Peyer's patch (tissue), 4 donors: Measurements from ENCODE around the gene ANKS1A. TPM values are rescaled to one million over a fixed set of nuclear protein-coding genes. Genes with fewer than 3 reads are reported as not detected.

Experiments
- DNase-seq, 3 donors: peaks; one replicate each; pipeline ENCODE4 v3.0.0-alpha.2; 2017 to 2019
- H3K27ac ChIP-seq, 4 donors: fragments of 200-600 bp; sonication (generic); one replicate each; pipeline ENCODE4 v1.5.1; 2016 to 2019
- H3K27me3 ChIP-seq, 2 donors: fragments of 200-600 bp; sonication (generic); one replicate each; pipeline ENCODE4 v1.5.1; 2019
- H3K36me3 ChIP-seq, 3 donors: fragments of 200-600 bp; sonication (generic); one replicate each; pipeline ENCODE4 v1.5.1; 2016 to 2019
- H3K4me1 ChIP-seq, 4 donors: fragments of 200-600 bp; sonication (generic); one replicate each; pipeline ENCODE4 v1.5.1; 2016 to 2019
- H3K4me3 ChIP-seq, 4 donors: fragments of 200-600 bp; sonication (generic); 1 replicate in 3 of 4; 2 replicates in 1 of 4; pipeline ENCODE4 v1.5.1; 2016 to 2019; ENCODE audit warnings: mild to moderate bottlenecking in 1 of 4
- H3K9me3 ChIP-seq, 4 donors: fragments of 200-600 bp; sonication (generic); one replicate each; pipeline ENCODE4 v1.5.1; 2016 to 2019; ENCODE audit warnings: mild to moderate bottlenecking in 1 of 4
- CTCF ChIP-seq, 6 experiments: fragments of 450-650 bp in 4 of 6; fragments of 200-600 bp in 2 of 6; sonication (generic) in 1 of 6; IDR thresholded peaks; one replicate each; pipeline ENCODE4 v1.5.1; 2017 to 2019; ENCODE audit warnings: antibody characterized with exemption in 6 of 6, mild to moderate bottlenecking in 3 of 6, moderate library complexity in 1 of 6
- POLR2A ChIP-seq, 2 donors: fragments of 450-650 bp; IDR thresholded peaks; one replicate each; pipeline ENCODE4 v1.5.1; 2017; ENCODE audit warnings: antibody characterized with exemption in 2 of 2, mild to moderate bottlenecking in 2 of 2, moderate library complexity in 2 of 2
- total RNA-seq, 4 donors: library from RNA; depleted of rRNA; stranded (reverse); fragments of >200 nt; gene quantifications; one replicate each; pipeline ENCODE4 v1.1.0, GENCODE V29; 2016

The ANKS1A gene
- total RNA-seq, 4 donors from 2014 or later: 24.3 to 42.1 (median 31.9) TPM

- TF ChIP-seq POLR2A (IDR thresholded peaks at IDR 0.05) (no peak), CTCF (IDR thresholded peaks at IDR 0.05) (no peak)
Observed at GRCh38 chr6:35072051-35072697, 183.1 kb downstream of the ANKS1A start.

GRCh38 chr6:35072698-35073055 is 183.6 kb downstream of the ANKS1A start:
- Histone ChIP-seq H3K27me3 (no peaks in the 10 kb centered on the region), H3K27ac (no peak overlapping the region), H3K4me1 (no peaks in the 10 kb centered on the region), H3K4me3 (no peak overlapping the region), H3K9me3 (no peaks in the 10 kb centered on the region), H3K36me3 (peaks cover 0 to 52% (median 0%) of the 10 kb centered on the region in 3 donors)
- DNase-seq: no peak
- TF ChIP-seq POLR2A (IDR thresholded peaks at IDR 0.05) (no peak), CTCF (IDR thresholded peaks at IDR 0.05) (no peak)

More at GRCh38 chr6:35072051-35072697, 183.1 kb downstream of the ANKS1A start:
- no peak for DNase-seq
- Histone ChIP-seq H3K36me3 (peaks cover 0 to 50% (median 0%) of the 10 kb centered on the region in 3 donors), H3K4me3 (no peak overlapping the region), H3K4me1 (no peaks in the 10 kb centered on the region), H3K27ac (no peak overlapping the region), H3K27me3 (no peaks in the 10 kb centered on the region), H3K9me3 (no peaks in the 10 kb centered on the region)

- Histone ChIP-seq H3K9me3 (no peaks in the 10 kb centered on the region), H3K4me3 (no peak overlapping the region), H3K36me3 (peaks cover 0 to 57% (median 0%) of the 10 kb centered on the region in 3 donors), H3K4me1 (no peaks in the 10 kb centered on the region), H3K27ac (no peak overlapping the region), H3K27me3 (no peaks in the 10 kb centered on the region)
- TF ChIP-seq POLR2A (IDR thresholded peaks at IDR 0.05) (no peak), CTCF (IDR thresholded peaks at IDR 0.05) (no peak)
- peak in 1 of 3 donors; percentile 24 for DNase-seq
Observed at GRCh38 chr6:35073211-35073610, 184.2 kb downstream of the ANKS1A start.

GRCh38 chr6:35073766-35074471 is 184.9 kb downstream of the ANKS1A start:
- peak in 1 of 3 donors; percentile 28 for DNase-seq
- Histone ChIP-seq H3K36me3 (peaks cover 0 to 64% (median 0%) of the 10 kb centered on the region in 3 donors), H3K4me3 (no peak overlapping the region), H3K4me1 (no peaks in the 10 kb centered on the region), H3K9me3 (no peaks in the 10 kb centered on the region), H3K27ac (no peak overlapping the region), H3K27me3 (no peaks in the 10 kb centered on the region)
- TF ChIP-seq CTCF (IDR thresholded peaks at IDR 0.05): no peak

- H3K36me3 ChIP-seq: peaks cover 0 to 85% (median 0%) of the 10 kb centered on the region in 3 donors
- peak in 1 of 3 donors; percentile 12 for DNase-seq
- TF ChIP-seq CTCF (IDR thresholded peaks at IDR 0.05) (no peak), POLR2A (IDR thresholded peaks at IDR 0.05) (no peak)
Observed at GRCh38 chr6:35076997-35077712, 188.1 kb downstream of the ANKS1A start.

More at GRCh38 chr6:35076997-35077712, 188.1 kb downstream of the ANKS1A start:
- no peaks in the 10 kb centered on the region for H3K27me3 ChIP-seq
- H3K9me3 ChIP-seq: no peaks in the 10 kb centered on the region
- H3K4me1 ChIP-seq: peaks cover 0 to 4% (median 0%) of the 10 kb centered on the region in 4 donors
- no peak overlapping the region for H3K4me3 ChIP-seq
- H3K27ac ChIP-seq: no peak overlapping the region
